22Rv1 (cell line): Measurements from ENCODE around the gene GABARAP.

Experiments
- ZFX ChIP-seq: fragments of 450-650 bp; IDR thresholded peaks from 2 replicates; pipeline ENCODE4 v1.6.1; 2017; ENCODE audit warnings: antibody characterized with exemption, borderline replicate concordance
- TF ChIP-seq, protein P1 (sequence below): fragments of 450-650 bp; IDR thresholded peaks from 2 replicates; pipeline ENCODE4 v1.5.1; 2017; ENCODE audit warnings: mild to moderate bottlenecking

DNA sequence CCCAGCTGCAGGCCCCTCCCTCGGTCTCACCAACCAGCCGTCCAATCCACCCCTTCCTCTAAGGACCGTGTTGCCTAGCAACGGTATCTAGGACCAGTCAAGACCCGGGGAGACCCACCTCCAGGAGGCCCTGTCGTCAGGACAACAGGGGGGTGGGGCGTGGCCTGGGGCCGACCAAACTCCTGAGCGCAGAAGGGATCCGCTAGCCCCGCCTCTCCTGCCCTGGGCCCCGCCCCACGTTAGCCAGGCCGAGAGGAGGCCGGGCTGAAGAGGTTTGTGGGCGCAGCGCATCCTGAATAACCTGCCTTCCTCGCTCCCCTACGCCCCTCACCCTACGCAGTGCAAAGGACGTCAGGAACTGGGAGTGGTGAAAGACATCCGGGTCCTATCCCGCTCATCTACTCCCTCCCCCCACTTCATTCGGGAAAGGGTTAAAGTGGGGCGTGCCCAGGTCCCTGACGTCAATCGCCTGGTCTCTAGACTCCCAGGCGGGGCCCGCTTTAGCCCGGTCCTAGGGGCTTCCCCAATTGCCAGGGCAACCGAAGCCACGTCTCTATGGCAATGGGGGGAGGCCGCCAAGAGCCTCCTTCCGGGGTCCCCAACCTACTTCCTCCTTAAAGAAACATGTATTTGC lies 37.3 kb downstream of the GABARAP start:
- TF ChIP-seq, protein P1, sequence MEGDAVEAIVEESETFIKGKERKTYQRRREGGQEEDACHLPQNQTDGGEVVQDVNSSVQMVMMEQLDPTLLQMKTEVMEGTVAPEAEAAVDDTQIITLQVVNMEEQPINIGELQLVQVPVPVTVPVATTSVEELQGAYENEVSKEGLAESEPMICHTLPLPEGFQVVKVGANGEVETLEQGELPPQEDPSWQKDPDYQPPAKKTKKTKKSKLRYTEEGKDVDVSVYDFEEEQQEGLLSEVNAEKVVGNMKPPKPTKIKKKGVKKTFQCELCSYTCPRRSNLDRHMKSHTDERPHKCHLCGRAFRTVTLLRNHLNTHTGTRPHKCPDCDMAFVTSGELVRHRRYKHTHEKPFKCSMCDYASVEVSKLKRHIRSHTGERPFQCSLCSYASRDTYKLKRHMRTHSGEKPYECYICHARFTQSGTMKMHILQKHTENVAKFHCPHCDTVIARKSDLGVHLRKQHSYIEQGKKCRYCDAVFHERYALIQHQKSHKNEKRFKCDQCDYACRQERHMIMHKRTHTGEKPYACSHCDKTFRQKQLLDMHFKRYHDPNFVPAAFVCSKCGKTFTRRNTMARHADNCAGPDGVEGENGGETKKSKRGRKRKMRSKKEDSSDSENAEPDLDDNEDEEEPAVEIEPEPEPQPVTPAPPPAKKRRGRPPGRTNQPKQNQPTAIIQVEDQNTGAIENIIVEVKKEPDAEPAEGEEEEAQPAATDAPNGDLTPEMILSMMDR = no peak
- TF ChIP-seq ZFX = no peak
